ENCODE data around the gene CATSPER4. TPM values are rescaled to one million over a fixed set of nuclear protein-coding genes. Genes with fewer than 3 reads are reported as not detected.
"Not testable (repeated sequence)": the region's sequence is repeated elsewhere in the genome, so short reads cannot be mapped to it uniquely, and the experiment has no call there.

The CATSPER4 gene
- polyA plus RNA-seq, 12 donors, result 0.08 TPM; not detected in 11

DNA sequence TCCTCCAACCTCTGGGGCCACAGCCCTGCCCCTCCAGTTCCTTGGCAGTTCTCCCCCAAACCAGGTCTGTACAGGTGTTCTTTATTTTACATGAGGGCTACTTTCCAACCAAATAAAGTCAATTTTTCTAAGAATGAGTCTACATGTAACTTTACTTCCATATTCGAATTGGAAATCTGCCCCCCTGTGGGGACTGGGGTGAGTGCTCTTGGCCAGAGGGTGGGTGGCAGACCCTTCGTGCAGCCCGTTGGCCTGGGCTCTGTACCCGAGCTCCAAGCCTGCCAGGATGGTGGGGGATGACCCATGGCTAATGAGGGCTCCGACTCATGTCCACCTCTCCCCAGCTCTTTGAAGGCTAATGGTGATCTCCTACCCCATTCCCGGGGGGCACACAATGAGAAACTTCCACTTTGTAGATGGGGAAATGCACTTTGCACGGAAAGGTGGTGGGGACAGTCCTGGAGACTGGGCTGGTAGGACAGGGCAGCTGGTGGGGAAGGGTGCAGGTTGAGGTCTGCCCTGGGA, 589 bp upstream of the CATSPER4 start:
- no peak for DNase-seq

- DNase-seq, result no peak
Measured at GRCh38 chr1:26191739-26192138, 1.3 kb downstream of the CATSPER4 start.

DNA sequence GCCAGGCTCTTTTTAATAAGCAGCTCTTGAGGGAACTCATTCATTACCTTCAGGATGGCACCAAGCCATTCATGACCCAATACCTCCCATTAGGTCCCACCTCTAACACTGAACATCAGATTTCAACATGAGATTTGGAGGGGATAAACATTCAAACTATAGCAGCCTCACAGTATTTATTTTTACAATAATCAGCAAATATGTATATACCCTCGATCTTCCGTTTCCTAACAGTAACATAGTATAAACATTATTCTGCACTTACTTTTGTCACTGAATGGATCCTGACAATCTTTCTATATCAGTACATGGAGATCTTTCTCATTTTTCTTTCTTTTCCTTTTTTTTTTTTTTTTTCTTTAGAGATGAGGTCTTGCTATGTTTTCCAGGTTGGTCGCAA, 5.4 kb downstream of the CATSPER4 start:
- DNase-seq, result no peak

DNA sequence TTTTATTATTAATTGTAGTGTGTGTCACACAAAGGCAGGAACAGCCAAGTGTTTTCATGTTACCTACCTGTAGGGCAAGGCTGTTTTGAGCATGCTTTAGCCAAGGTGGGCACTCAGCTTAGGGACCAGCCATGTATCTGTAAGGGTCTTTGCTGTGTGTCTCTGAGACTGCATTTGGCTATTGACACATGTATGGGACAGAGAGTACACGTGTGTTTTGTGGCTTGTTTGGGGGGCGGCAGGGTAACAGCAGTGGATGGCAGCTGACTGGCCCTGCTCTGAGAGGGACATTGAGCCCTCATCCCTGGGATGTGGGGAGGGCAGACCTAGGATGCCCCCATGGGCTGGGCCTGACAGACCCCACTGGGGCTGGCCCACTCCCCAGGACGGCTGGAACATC, 6.9 kb downstream of the CATSPER4 start:
- no peak for DNase-seq

DNA sequence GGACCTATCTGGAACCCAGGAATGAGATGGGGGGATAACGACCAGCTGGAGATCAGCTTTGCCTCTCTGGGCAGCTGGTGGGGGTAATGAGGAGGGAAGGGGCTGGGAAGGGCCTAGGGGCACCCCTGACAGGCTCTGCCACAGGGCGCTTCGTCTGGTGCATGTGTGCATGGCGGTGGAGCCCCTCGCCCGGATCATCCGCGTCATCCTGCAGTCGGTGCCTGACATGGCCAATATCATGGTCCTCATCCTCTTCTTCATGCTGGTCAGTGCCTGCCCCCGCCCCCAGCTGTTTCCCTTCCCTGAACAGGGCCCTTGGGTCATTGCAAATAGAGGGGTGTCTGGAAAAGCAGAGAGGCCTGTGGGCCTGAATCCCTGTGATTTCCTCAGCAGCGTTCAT, 7.4 kb downstream of the CATSPER4 start:
- no peak for DNase-seq

DNA sequence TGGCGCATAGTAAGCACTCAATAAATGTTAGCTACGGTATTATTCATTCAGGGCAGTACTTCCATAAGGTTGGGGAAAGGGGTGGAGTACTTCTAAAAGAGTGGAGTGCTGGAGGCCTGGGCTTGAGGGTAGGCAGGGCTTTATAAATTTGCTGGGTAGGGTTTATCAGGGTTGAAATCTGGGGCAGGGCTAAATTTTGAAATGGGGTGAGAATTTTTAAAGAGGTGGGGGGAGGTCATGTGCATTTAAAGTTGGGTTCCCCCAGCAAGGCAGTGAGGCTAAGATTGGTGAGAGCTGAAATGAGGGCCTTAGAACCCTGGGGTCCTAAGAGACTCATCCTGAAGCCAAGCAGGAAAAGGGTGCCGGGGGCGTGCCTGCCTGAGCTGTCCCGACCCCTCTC, 10.0 kb downstream of the CATSPER4 start:
- DNase-seq, result no peak

- DNase-seq, result no peak
Measured at GRCh38 chr1:26203642-26204318, 13.4 kb downstream of the CATSPER4 start.

DNA sequence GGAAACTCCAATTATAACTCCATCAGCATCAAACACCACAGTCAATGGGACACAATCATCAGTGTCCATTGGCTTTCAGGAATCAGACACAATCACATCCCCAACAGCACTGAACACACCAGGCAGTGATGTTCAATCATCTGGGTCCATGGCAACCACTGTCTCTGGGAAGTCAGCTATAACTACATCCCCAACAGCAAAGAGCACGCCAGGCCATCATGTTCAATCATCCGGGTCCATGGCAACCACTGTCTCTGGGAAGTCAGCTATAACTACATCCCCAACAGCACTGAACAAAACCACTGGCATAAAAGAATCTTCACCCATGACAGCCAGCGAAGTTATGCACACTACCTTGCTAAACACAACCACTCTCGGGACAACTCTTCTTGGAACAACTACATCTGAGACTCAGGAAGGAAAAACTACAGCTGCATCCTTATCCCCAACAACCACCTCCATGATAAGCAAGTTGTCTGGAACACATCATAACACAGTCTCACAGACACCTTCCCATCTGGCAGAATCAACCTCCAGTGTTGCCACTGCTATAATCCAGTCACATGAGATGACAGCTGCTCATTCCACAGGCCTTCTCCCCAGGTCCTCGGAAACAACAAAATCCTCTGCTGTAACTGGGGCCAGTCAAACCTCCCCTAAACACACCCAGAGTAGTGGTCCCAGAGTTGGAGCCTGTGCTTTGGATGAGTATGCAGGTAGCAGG, 19.9 kb downstream of the CATSPER4 start:
- no peak for DNase-seq

- DNase-seq, result no peak
Measured at GRCh38 chr1:26212726-26213125, 22.3 kb downstream of the CATSPER4 start.

DNA sequence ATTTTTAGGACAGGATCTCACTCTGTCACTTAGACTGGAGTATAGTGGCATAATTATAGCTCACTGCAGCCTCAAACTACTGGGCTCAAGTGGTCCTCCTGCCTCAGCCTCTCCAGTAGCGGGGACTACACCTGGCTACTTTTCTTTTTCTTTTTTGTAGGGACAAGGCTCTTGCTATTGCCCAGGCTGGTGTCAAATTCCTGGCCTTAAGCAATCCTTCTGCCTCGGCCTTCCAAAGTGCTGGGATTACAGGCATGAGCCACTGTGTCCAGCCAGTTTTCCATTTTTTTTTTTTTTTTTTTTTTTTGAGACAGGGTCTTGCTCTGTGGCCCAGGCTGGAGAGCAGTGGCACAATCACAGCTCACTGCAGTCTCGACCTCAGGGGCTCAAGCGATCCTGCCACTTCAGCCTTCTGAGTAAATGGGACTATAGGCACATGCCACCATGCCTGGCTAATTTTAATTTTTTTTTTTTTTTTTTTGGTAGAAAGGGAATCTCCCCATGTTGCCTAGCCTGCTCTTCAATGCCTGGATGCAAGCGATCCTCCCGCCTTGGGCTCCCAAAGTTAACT, 23.0 kb downstream of the CATSPER4 start:
- no peak for DNase-seq

DNA sequence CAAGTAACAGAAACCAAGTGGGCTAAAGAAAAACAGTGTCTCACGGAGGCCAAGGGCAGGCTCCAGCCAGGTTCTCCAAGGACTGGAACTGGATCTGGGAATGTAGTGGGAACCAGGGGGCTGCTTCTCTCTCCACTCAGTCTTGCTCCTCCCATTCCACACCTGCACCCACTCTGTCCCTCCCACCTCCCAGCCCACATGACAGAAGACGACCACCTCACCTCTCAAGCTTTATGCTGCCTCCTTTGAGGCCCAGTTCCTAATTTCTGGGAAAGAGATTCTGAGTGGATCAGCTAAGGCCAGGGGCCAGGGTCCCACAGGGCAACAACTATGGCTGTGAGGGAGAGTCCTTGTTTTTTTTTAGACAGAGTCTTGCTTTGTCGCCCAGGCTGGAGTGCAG, 24.8 kb downstream of the CATSPER4 start:
- no peak for DNase-seq

GRCh38 chr1:26218906-26219494, 28.6 kb downstream of the CATSPER4 start:
- no peak for DNase-seq

- DNase-seq, result no peak
Measured at GRCh38 chr1:26220199-26220912, 30.0 kb downstream of the CATSPER4 start.

- DNase-seq, result no peak
Measured at GRCh38 chr1:26221094-26221493, 30.7 kb downstream of the CATSPER4 start.

DNA sequence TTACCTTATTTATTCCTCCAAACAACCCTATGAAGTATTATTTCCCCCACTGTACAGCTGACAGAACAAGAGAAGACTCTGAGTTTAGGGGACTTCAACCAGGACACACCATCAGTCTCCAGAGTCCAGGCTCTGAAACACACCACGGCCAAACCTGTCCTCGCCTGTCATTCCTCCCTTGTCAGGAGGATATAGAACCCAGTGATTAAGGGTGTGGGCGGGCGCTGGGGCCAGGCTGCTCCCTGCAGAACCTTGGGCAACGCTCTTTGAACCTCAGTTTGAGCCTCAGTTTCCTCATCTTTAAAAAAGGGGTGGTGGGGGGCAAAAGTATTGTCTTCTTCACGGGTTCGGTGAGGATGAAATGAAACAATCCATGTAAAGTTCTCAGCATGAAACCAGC, 34.2 kb downstream of the CATSPER4 start:
- DNase-seq, result no peak

GRCh38 chr1:26225033-26225831, 34.8 kb downstream of the CATSPER4 start:
- DNase-seq, result peak; percentile 18

- DNase-seq, result not testable (repeated sequence)
Measured at GRCh38 chr1:26230682-26231081, 40.3 kb downstream of the CATSPER4 start.

DNA sequence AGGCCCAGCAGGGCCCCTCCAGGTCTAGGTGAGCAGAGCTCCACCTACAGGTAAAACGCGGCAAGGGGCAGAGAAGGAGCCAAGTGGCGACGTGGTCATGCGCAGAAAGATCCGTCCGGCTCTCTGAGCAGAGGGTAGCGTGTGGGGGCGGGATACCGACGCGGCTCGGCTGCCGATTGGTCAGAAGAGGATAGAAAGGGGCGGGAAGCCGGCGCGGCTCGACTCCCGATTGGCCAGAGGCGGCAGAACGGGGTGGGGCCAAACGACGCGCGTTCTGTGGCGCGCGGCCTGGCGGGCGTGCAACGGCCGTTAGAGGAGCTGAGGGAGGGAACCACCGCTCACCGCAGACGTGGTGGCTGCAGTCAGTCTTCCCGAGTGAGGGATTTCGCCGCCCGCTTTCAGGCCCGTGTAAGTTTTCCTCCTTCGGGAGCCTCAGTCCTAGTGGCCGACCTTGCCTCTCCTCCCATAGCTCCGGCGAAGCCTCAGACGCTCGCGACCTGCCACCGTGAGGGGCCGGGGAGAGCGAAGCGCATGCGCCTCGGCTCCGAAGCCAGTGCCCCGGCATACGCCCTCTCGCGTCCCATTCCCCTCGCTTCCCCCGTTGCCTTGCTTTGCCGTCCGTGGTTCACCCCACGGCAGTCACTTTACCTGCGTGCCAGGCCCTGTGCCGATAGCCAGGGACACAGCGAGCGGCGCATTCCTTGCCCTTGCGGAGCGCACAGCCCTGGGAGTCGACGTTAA, 43.7 kb downstream of the CATSPER4 start, which contains the start of gene CEP85:
Gene CEP85 (plus strand): TSS at position 298 of the 741 bp plus-strand sequence. CDS start 5,584 bp downstream, outside the sequence.
- peak; percentile 96 for DNase-seq

DNA sequence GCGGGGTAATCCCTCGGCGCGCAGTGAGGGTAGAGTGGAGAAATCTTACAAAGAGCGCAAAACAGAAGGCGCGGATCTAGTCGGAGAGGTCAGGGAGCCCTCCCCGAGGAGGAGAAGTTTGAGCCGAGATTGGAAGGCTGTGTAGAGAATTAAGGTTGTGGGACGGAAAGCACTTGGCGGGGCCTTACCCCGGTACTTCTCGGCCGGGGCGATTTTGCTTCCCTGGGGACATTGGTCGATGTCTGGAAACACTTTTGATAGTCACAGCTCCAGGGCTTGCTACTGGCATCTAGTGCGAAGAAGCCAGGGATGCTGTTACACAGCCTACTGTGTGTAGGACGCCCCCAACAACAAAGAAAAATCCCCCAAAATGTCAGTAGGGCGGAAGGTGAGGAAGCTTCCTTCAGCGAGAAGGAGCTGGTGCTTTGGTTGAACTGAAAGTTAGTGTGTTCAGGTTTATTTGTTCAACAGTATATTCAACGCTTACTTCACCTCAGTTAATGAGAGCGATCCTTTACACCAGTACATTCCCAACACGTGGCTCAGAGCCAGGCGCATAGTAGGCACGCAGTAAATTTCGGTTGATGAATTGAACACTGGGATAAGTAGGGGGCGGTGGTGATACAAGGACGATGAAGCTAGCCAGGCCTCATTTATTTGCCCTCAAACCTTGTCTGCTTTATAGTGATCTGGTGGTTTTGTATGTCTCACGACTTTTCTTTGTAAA, 44.4 kb downstream of the CATSPER4 start:
- no peak for DNase-seq

Measured in muscle of arm (tissue), 12 donors.